ENCODE data around the gene SALL1.

SALL1 gene

DNA sequence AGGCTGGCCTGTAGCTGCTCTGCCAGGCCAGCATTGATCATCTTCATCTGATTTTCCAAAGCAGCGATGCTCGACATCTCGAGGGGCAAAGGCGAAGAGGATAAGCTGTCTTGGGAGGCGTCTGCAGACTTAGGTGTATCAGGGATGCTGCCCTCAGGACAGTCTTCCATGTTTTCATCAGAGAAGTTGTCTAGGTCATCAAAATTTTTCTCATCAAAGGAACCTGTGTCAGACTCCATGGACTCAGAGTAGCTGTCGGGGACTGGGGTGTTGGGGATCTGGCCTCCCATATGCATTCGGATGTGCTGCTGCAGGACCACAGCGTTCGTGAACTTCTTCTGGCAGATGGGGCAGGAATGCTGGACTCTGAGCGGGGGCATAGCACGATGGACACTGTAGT, 11.5 kb downstream of the SALL1 start:
- DNase-seq, result no peak

GRCh38 chr16:51138178-51138577, 12.9 kb downstream of the SALL1 start:
- DNase-seq, result no peak

- DNase-seq, result no peak
Measured at GRCh38 chr16:51137097-51137496, 14.0 kb downstream of the SALL1 start.

GRCh38 chr16:51134876-51135275, 16.2 kb downstream of the SALL1 start:
- DNase-seq, result no peak

DNA sequence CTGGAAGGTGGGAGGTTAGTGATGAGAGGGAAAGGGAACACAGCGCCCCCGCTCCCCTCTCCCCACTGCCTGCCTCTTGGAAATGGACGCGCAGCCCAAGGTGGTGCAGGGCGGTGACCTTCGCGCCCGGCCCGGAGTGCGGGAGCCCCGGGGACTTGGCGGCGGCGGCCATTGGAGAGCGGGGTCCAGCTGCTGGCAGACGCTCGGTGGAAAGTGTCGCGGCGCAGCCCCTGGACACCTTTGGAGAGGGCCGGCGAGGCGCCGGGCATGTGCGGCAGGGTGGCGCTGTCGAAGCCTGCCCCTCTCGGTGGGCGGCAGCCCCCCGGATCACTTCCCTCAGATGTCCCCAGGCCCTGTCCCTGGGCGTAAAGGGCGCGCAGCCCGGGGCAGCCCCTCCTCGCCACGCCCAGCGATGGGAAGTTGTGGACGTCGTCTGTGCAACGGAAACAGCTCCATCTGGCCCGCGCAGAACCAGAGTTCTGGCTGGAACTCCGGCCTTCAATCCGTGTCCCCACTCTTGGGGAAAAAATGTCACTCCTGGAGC, 16.7 kb downstream of the SALL1 start:
- no peak for DNase-seq

DNA sequence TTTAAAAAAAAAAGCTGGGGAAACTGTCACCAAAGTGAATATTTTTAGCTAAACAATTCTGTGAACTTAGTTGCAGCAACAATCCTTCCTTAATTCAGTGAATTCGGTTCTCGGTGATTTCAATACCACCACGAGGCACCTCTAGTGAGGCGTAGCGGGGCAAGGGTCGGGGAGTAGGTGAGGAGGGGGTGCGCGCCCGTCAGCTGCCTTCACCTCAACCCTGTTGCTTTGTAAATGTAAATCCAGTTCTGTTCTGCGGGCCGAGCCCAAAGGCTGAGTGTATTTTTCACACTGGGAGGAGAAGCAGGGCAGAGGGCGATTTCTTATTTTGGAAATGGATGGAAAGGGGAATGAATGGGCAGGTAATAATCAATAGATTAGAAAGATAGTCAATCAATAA, 17.4 kb downstream of the SALL1 start:
- no peak for DNase-seq

GRCh38 chr16:51133183-51133582, 17.9 kb downstream of the SALL1 start:
- DNase-seq, result no peak

- no peak for DNase-seq
Measured at GRCh38 chr16:51132490-51133115, 18.5 kb downstream of the SALL1 start.

DNA sequence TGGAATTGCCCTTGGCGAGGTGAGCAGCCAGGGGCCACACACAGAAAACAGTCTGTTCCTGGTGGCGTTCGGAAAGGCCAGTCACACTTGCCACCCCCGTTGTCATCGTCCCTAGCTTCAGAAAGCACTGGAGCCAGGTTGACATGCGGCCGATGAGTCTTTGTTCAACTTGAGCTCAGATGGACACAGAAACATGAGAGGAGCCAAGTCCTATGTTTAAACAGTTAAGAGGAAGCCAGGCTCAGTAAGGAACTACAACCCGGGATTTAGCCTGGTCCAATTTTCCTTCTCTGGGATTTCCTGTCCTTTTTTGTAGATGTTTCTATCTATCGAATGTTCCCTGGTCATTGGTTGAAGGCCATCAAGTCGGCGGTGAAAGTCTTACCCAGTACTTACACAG, 19.5 kb downstream of the SALL1 start:
- no peak for DNase-seq

DNA sequence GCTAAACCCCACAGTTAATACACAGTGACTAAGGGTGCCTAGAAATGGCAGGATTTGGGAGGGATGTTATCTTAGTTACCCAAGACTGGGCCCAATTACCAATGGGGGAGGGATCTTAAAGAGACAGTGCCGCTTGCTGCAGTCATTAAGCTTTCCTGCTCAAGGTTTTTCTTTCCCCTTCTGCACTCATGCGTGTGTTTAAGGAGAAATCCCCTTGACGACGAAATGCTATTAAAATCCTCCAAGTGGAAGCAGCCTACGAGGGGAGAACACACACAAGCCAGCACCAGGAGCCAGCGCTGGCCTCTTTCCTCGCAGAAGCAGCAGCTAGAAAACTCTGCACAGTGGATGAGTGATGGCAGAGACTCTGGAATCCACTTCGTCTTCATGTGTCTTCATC, 22.0 kb downstream of the SALL1 start:
- DNase-seq, result no peak

- DNase-seq, result no peak
Measured at GRCh38 chr16:51125992-51126391, 25.1 kb downstream of the SALL1 start.

DNA sequence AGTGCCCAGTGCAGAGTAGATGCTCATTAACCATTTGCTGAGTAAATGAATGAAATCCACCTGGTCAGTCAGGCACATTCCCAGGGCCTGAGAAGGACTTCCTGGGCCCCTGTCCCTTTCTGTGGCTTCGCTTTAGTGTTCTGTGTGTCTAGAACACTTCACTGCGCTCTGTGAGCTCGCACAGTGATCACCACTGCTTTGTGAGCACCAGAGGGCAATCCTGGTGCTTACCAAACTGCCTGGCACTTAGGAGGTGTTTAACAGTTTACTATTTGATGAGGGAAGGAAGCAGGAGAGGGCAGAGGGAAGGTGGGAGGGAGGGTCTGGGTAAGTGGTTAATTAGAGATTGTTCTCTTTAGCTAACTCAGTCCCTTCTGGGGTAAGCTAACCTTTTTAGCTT, 26.2 kb downstream of the SALL1 start:
- no peak for DNase-seq

GRCh38 chr16:51121850-51122249, 29.2 kb downstream of the SALL1 start:
- no peak for DNase-seq

GRCh38 chr16:51120730-51121347, 30.2 kb downstream of the SALL1 start:
- DNase-seq, result no peak

DNA sequence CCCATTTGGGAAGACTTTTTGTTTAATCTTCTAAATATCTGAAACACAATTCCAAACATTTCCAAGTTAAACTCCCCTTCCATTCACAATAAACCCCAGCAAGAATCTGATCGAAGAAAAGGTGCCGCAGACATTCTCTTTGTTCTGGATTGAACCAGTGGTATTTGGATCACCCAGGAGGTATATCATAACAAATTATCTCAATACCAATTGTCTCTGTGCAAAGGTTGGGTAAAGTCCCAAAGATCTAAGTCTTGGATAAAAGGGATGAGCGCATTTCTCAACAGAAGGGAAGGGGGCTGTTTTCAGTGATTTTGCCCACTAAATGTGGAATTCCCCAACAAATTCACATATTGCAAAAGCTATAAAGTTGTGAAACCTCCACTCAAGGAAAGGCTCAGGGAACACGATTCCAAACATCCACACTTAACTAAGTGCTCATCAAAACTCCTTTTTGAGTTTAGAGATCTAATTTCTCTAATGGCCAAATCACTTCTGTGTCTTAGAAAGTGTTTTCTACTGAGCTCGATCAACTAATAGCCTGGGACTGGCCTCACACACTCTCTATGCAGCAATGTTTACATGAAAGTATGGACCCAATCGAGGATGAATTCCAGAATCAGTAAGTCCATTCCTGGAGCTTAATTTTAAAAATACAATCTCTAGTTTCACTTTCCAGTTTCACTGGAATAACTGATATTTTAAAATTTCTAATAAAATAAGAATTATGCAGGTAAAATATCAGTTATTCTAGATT, 30.9 kb downstream of the SALL1 start:
- DNase-seq, result no peak

DNA sequence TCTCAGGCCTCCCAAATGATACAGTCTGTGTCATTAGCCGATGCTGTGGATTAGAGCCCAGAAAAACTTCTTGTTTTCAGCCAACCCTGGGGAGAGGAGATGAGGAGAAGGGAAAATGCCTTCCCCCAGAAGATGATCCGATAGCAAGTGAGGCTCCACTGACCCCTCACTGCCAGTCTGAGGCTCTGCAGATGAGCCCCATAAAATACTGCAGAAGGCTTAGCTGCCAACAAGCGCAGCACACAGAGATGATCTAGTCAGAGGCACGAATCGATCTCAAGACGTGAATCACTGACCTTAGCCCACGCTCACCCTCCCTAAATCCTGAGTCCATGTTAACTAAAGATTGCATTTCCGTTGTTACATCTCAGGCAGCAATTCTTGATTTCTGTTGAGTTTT, 31.5 kb downstream of the SALL1 start:
- DNase-seq, result no peak

DNA sequence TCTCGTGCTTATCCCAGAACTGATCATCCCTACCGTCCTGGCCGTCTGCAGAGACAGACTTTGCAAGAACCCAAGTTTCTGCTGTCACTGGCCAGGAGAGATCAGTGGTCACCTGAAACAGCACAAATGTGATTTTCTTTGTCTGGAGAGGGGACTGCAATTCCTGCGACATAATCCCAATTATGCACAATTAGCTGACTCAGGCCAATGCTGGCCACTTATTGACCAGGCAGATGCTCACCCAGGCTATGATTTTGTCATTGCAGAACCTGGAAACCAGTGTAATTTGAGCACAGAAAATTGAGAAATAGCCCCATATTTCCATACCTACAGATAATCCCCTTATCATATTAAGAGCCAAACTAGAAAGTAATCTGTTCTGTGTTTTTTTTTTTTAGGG, 34.7 kb downstream of the SALL1 start:
- no peak for DNase-seq

- DNase-seq, result no peak
Measured at GRCh38 chr16:51114382-51114781, 36.7 kb downstream of the SALL1 start.

- no peak for DNase-seq
Measured at GRCh38 chr16:51113236-51114125, 37.6 kb downstream of the SALL1 start.

DNA sequence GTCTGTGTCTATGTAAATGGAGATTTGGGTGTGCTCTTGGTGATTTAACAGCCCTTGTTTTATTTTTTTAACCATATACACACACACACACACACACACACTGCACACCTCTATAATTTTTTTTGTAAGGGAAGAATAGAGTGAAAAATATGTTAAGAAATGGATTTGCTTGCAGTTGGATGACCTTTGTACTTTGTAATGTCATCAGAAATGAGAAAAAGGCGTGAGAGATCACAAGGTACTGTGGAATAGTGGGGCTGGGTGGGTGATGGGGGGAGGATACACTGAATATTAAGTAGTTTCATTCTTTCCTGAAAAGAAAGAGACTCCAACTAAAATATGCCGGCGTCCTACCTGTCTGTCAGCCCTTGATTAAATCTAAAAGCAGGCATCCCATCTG, 38.7 kb downstream of the SALL1 start:
- no peak for DNase-seq

GRCh38 chr16:51111759-51112158, 39.3 kb downstream of the SALL1 start:
- DNase-seq, result no peak

DNA sequence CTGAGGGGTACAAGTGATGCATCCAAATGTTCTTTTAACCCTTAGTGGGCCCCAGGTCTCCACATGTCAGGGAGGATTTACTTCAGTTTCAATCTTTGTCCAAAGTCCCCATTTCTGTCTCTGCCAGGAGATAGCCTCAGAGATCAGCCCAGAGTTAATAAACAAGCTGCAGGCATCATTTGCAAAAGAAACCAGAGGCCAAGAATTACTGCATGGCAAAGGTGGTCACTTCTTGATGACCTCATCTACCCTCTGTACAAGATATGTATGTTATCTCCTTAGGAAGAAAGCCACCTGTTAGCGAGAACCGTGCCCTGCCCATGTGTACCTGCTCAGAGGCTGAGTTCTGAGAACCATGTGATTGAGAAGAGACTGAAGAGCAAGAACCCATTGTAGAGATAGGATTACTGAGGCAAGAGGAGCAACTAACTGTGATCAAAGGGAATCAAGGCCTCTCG, 40.3 kb downstream of the SALL1 start:
- DNase-seq, result no peak

DNA sequence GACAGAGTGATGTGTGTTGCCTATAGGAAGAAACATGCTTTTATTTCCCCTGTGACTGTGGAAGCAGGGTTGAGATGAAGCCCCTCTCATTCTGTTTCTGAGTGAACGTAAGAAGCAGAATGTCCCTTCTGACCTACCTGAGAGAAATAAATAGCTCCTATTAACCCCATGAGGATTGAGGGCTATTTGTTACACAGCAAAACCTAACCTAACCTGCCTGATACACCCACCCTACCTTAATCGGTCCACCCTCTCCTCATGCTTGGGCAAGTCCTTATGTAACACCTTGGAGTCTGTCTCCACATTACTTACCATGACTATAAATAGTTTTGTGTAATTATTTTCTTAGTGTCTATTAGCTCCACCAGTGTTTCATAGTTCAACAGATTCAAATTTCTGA, 41.9 kb downstream of the SALL1 start:
- no peak for DNase-seq
